PFSK-1 (cell line): ENCODE data around the gene APBA2.

Experiments
- FOXP2 ChIP-seq: optimal IDR thresholded peaks from 2 replicates; pipeline ENCODE3; 2011; ENCODE audit warnings: borderline replicate concordance, control low read depth, inconsistent platforms; ENCODE audit not compliant: insufficient read depth; ENCODE audit errors: extremely low read length, extremely low read depth
- POLR2AphosphoS5 ChIP-seq: IDR thresholded peaks from 2 replicates; pipeline ENCODE4 v1.6.1; 2012; ENCODE audit warnings: low read depth, mild to moderate bottlenecking, control low read depth, low read length, moderate library complexity
- SIN3A ChIP-seq: IDR thresholded peaks from 2 replicates; pipeline ENCODE4 v1.6.1; 2012; ENCODE audit warnings: mild to moderate bottlenecking, low read length, moderate library complexity, borderline replicate concordance; ENCODE audit not compliant: insufficient read depth
- TAF1 ChIP-seq: IDR thresholded peaks from 2 replicates; pipeline ENCODE4 v1.6.1; 2012; ENCODE audit warnings: low read length, control low read depth, borderline replicate concordance; ENCODE audit not compliant: insufficient read depth
- TF ChIP-seq, protein P1 (sequence below), 2 experiments: IDR thresholded peaks; 2 replicates each; pipeline versions ENCODE4 v1.6.1 to v1.8.0; 2011 to 2012; ENCODE audit warnings: low read depth in 2 of 2, low read length in 2 of 2, control low read depth in 1 of 2, inconsistent platforms in 1 of 2, mild to moderate bottlenecking in 1 of 2, moderate library complexity in 1 of 2; ENCODE audit not compliant: insufficient read depth in 1 of 2

APBA2 gene

GRCh38 chr15:28888302-28888894 lies 2.6 kb downstream of the APBA2 start:
- TF ChIP-seq FOXP2 = no peak
- no peak for TF ChIP-seq SIN3A
- TF ChIP-seq, protein P1, sequence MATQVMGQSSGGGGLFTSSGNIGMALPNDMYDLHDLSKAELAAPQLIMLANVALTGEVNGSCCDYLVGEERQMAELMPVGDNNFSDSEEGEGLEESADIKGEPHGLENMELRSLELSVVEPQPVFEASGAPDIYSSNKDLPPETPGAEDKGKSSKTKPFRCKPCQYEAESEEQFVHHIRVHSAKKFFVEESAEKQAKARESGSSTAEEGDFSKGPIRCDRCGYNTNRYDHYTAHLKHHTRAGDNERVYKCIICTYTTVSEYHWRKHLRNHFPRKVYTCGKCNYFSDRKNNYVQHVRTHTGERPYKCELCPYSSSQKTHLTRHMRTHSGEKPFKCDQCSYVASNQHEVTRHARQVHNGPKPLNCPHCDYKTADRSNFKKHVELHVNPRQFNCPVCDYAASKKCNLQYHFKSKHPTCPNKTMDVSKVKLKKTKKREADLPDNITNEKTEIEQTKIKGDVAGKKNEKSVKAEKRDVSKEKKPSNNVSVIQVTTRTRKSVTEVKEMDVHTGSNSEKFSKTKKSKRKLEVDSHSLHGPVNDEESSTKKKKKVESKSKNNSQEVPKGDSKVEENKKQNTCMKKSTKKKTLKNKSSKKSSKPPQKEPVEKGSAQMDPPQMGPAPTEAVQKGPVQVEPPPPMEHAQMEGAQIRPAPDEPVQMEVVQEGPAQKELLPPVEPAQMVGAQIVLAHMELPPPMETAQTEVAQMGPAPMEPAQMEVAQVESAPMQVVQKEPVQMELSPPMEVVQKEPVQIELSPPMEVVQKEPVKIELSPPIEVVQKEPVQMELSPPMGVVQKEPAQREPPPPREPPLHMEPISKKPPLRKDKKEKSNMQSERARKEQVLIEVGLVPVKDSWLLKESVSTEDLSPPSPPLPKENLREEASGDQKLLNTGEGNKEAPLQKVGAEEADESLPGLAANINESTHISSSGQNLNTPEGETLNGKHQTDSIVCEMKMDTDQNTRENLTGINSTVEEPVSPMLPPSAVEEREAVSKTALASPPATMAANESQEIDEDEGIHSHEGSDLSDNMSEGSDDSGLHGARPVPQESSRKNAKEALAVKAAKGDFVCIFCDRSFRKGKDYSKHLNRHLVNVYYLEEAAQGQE (IDR thresholded peaks at IDR 0.05; ENCODE audit: insufficient read depth in 1 of 2, low read depth in 2 of 2, low read length in 2 of 2) = no peak
- no peak for TF ChIP-seq TAF1
- no peak for TF ChIP-seq POLR2AphosphoS5

DNA sequence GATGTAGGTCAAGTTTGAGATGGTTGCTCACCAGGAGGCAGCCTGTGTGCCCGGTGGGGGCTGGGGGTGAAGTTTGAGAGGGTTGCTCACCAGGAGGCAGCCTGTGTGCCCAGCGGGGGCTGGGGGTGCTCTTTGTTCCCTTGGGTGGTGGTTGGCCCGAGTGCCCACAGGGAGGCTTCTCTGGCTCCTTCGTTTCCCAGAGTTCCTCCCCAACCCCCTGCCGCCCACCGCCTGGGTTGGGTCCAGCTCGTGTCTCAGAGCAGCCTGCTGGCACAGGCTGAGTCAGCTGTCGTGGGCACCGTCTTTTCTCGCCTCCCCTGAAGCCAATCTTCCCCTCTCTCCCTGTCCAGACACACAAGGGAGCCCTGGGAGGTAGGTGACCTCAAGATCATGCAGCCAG lies 3.1 kb downstream of the APBA2 start:
- no peak for TF ChIP-seq TAF1
- TF ChIP-seq POLR2AphosphoS5 = no peak
- no peak for TF ChIP-seq SIN3A
- TF ChIP-seq, protein P1 (IDR thresholded peaks at IDR 0.05; ENCODE audit: insufficient read depth in 1 of 2, low read depth in 2 of 2, low read length in 2 of 2) = no peak
- TF ChIP-seq FOXP2 = no peak

DNA sequence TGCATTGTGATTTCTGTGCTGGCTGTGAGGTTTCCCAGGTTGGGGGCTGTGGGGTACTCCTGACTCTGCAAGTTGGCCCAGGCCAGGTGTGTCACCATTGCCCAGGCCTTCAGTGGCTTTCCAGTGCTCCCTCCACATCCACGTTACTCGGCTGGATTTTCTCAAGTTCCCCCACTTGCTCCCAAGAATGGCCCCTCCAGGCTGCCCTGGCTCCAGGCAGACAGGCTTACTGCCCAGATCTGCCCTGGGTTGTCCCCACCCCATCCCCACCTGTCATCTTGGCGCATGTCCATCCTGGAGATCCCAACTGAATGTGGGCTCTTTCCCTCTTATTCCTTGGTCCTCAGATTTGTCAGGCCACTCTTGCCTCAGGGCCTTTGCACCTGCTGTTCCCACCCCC lies 3.6 kb downstream of the APBA2 start:
- no peak for TF ChIP-seq TAF1
- no peak for TF ChIP-seq SIN3A
- no peak for TF ChIP-seq POLR2AphosphoS5
- TF ChIP-seq FOXP2 = no peak
- TF ChIP-seq, protein P1 (IDR thresholded peaks at IDR 0.05; ENCODE audit: insufficient read depth in 1 of 2, low read depth in 2 of 2, low read length in 2 of 2) = no peak

GRCh38 chr15:28890711-28891495 lies 5.1 kb downstream of the APBA2 start:
- TF ChIP-seq FOXP2 (no peak), POLR2AphosphoS5 (no peak), TAF1 (no peak), SIN3A (no peak)
- TF ChIP-seq, protein P1 (IDR thresholded peaks at IDR 0.05; ENCODE audit: insufficient read depth in 1 of 2, low read depth in 2 of 2, low read length in 2 of 2) = no peak
